ENCODE results near the gene CISH.

- TF ChIP-seq, protein P1, sequence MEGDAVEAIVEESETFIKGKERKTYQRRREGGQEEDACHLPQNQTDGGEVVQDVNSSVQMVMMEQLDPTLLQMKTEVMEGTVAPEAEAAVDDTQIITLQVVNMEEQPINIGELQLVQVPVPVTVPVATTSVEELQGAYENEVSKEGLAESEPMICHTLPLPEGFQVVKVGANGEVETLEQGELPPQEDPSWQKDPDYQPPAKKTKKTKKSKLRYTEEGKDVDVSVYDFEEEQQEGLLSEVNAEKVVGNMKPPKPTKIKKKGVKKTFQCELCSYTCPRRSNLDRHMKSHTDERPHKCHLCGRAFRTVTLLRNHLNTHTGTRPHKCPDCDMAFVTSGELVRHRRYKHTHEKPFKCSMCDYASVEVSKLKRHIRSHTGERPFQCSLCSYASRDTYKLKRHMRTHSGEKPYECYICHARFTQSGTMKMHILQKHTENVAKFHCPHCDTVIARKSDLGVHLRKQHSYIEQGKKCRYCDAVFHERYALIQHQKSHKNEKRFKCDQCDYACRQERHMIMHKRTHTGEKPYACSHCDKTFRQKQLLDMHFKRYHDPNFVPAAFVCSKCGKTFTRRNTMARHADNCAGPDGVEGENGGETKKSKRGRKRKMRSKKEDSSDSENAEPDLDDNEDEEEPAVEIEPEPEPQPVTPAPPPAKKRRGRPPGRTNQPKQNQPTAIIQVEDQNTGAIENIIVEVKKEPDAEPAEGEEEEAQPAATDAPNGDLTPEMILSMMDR (IDR thresholded peaks at IDR 0.05) = no peak
- TF ChIP-seq EZH2phosphoT487 (IDR thresholded peaks at IDR 0.05) (no peak), EZH2 (IDR thresholded peaks at IDR 0.05) (no peak)
Measured at GRCh38 chr3:50603261-50604109, 8.1 kb downstream of the CISH start.
